ENCODE results near the gene PDE3A. TPM values are rescaled to one million over a fixed set of nuclear protein-coding genes. Genes with fewer than 3 reads are reported as not detected.
A peak's percentile ranks its signal among the peaks of the same experiment; 100 is the strongest.

PDE3A gene
- polyA plus RNA-seq, 6 donors from 2014 or later, result 0.12 TPM; not detected in 5

DNA sequence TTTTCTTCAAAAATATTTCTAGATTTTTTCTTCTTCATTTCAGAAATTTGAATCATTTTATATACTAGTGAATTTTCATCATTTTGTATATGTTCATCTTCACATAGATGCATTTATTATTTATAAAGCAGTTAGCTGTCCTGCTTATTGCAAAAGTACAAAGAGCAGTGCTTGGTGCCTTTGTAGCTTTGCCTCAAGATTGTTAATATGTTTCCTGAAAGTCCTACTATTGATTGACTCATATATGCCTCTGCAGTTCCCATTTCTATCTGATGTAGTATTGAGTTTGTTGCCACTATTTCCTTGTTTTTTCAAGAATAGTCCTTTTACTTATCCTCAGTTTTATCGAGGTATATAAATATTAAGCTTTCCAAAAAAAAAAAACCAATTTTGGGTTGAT, 89.7 kb downstream of the PDE3A start:
- H3K4me1 Mint-ChIP-seq, result no peaks in the 10 kb centered on the region
- DNase-seq (no peak), ATAC-seq (ENCODE audit: low read depth in 2 of 2) (no peak)
- no peak overlapping the region for H3K27ac Mint-ChIP-seq
- H3K36me3 Mint-ChIP-seq, result no peaks in the 10 kb centered on the region
- no peak overlapping the region for H3K4me3 Mint-ChIP-seq
- peaks cover 0 to 7% (median 0%) of the 10 kb centered on the region in 3 donors for H3K27me3 Mint-ChIP-seq
- peaks cover 0 to 4% (median 0%) of the 10 kb centered on the region in 7 donors for H3K9me3 Mint-ChIP-seq

DNA sequence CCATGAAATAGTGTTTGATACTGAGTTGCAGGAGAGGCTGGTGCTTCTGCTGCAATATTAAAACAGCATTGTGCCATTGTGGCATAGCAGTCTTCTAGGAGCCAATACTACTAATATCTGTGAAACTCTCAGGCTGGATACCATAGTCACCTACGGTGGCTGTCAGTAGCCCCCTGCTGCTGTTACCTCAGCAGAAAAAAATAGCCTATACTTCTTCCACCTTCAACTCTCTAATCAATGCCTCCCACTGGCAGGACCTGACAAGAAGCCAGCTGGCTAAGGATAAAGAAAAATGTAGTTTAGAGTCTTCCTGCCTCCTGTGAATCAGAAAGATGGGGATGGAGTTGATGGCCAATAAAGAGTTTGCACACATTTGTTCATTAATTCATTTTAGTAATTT, 91.6 kb downstream of the PDE3A start:
- Mint-ChIP-seq H3K4me3 (no peak overlapping the region), H3K27ac (no peak overlapping the region), H3K27me3 (no peaks in the 10 kb centered on the region), H3K4me1 (no peaks in the 10 kb centered on the region), H3K36me3 (no peaks in the 10 kb centered on the region), H3K9me3 (no peaks in the 10 kb centered on the region)
- no peak for DNase-seq
- no peak for ATAC-seq (ENCODE audit: low read depth in 2 of 2)

DNA sequence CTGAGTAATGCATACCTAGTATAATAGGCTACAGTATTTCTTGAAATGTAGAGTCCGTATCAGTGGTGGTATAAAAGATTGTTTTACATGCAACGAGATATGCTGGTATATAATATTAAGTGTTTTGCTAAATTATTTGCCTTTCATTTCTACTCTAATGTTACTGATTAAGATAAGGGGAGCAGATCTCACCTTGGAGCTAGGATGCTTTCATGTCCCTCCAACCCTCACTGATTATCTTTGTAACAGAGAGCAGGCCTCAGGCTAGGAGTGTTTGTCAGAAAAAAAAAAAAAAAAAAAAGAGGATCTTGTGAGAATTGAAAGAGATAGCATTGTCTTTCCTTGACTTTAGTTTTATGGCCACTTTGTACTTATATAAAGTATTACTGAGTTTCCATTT, 92.6 kb downstream of the PDE3A start:
- Mint-ChIP-seq H3K27ac (no peak overlapping the region), H3K4me1 (no peaks in the 10 kb centered on the region), H3K9me3 (no peaks in the 10 kb centered on the region), H3K4me3 (no peak overlapping the region), H3K36me3 (no peaks in the 10 kb centered on the region), H3K27me3 (no peaks in the 10 kb centered on the region)
- ATAC-seq (ENCODE audit: low read depth in 2 of 2), result no peak
- DNase-seq, result no peak

DNA sequence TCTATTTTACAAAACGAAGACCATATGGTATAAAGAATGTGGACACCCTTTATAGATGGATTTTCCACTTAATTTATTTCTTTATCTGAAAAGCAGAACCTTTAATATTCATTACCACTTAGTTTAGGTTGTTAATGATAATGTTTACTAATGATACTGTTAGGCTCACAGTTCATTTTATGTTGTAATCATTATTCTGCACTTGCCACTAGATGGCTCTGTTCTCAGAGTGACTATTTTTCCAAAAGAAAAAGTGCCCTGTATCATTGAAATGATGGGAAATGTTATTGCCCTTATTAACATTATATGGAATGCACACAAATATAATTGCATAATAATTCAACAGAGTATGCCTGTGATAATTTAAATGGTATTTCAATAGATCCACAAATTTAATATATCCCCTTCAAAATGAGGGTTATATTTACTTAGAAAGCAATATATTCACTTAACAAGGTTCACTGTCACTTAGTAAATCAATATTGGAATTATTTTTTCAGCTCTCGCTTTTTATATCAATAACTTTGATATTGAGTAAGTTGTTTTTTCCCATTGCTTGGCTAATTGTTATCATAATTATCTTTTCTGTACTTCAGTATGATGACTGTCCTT, 95.7 kb downstream of the PDE3A start:
- no peak for ATAC-seq (ENCODE audit: low read depth in 2 of 2)
- H3K4me3 Mint-ChIP-seq, result no peak overlapping the region
- no peaks in the 10 kb centered on the region for H3K4me1 Mint-ChIP-seq
- no peak overlapping the region for H3K27ac Mint-ChIP-seq
- H3K36me3 Mint-ChIP-seq, result no peaks in the 10 kb centered on the region
- no peaks in the 10 kb centered on the region for H3K9me3 Mint-ChIP-seq
- no peaks in the 10 kb centered on the region for H3K27me3 Mint-ChIP-seq
- no peak for DNase-seq

DNA sequence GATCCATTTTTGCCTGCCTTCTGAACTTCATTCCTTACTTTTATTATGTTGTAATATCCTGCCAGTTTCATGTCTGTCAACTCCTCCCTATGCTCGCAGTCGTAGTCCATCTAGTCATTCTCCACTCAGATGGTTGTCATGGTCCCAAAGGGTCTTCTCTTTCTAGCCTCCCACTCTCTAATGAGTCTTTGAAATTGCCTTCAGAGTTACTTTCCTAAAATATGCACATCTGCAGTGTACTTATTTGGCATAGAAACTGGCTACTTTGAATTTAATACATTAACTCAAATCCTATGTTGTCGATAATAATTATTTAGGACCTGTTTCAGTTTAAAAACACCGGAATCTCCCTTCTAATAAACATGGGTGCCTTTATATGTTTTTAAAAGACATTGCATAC, 101.0 kb downstream of the PDE3A start:
- no peak for DNase-seq
- Mint-ChIP-seq H3K9me3 (no peaks in the 10 kb centered on the region), H3K4me3 (no peak overlapping the region), H3K27ac (no peak overlapping the region), H3K36me3 (no peaks in the 10 kb centered on the region), H3K27me3 (no peaks in the 10 kb centered on the region), H3K4me1 (no peaks in the 10 kb centered on the region)
- ATAC-seq (ENCODE audit: low read depth in 2 of 2), result no peak

DNA sequence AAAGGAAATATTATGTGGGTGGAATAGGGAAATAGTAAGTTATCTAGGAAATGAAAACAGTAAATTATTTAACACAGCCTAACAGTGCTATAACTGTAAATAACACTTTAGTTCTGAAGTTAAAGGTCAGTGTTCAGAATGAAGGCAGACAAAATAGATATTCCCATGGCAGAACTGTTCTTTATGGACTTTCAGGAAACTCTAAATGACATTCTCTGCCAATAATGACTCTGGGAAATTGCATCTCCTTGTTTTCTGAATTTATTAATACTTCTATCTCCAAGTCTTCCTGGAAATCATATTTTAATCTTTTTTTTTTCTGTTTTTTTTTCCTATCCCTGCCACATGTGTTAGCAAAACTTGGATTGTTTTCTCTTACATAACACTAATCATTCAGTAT, 101.4 kb downstream of the PDE3A start:
- Mint-ChIP-seq H3K9me3 (no peaks in the 10 kb centered on the region), H3K4me1 (no peaks in the 10 kb centered on the region), H3K27ac (no peak overlapping the region), H3K27me3 (no peaks in the 10 kb centered on the region), H3K4me3 (no peak overlapping the region), H3K36me3 (no peaks in the 10 kb centered on the region)
- DNase-seq (no peak), ATAC-seq (ENCODE audit: low read depth in 2 of 2) (no peak)

DNA sequence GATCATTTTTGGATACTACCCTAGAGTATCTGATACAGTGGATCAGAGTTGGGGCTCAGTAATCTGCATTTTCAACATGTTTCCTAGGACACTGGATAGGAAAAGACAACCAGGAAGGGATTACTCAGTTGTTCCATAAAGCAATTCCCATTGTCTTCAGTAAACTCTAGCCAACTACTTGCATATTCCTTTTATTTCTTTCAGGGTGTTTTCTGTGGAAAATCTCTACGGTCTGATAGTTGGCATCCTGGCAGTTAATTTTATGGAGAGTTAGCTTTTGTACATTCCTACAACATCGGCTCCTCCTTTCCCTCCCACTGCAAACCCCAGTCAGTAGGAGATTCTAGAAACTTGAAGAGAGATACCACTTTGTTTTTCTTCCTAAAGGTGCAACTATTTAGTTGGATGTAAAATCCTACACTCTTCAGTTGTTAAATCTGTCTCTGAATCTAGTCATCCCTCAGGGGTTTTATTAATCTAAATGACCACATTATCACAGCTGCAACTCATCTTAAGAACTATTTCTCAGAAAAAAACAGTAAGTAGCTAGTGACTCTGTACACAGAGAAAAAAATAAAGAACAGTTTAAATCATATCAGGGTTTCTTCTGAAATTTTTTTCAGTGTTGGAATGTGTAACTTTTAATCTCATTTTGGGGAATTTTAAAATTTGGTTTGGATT, 103.9 kb downstream of the PDE3A start:
- ATAC-seq (ENCODE audit: low read depth in 2 of 2), result no peak
- H3K36me3 Mint-ChIP-seq, result no peaks in the 10 kb centered on the region
- no peaks in the 10 kb centered on the region for H3K9me3 Mint-ChIP-seq
- H3K27me3 Mint-ChIP-seq, result no peaks in the 10 kb centered on the region
- H3K27ac Mint-ChIP-seq, result no peak overlapping the region
- no peak overlapping the region for H3K4me3 Mint-ChIP-seq
- DNase-seq, result no peak
- H3K4me1 Mint-ChIP-seq, result no peaks in the 10 kb centered on the region

DNA sequence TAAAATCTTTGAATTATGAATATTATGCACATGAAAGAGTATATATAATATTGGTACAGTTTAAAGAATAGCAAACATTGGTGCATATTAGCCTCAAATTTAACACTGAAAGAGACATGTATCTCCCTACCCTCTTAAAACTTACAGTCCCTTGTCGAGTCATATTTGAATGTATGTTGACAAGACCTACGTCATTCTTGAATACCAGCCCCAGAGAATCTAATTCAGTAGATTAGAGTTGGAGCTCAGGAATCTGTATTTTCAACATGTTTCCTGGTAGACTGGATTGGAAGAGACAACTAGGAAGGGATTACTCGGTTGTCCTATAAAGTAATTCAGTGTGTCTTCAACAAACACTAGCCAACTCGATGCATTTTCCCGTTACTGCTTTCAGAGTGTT, 104.8 kb downstream of the PDE3A start:
- no peak for ATAC-seq (ENCODE audit: low read depth in 2 of 2)
- Mint-ChIP-seq H3K4me3 (no peak overlapping the region), H3K36me3 (no peaks in the 10 kb centered on the region), H3K27ac (no peak overlapping the region), H3K9me3 (no peaks in the 10 kb centered on the region), H3K4me1 (no peaks in the 10 kb centered on the region), H3K27me3 (no peaks in the 10 kb centered on the region)
- no peak for DNase-seq

DNA sequence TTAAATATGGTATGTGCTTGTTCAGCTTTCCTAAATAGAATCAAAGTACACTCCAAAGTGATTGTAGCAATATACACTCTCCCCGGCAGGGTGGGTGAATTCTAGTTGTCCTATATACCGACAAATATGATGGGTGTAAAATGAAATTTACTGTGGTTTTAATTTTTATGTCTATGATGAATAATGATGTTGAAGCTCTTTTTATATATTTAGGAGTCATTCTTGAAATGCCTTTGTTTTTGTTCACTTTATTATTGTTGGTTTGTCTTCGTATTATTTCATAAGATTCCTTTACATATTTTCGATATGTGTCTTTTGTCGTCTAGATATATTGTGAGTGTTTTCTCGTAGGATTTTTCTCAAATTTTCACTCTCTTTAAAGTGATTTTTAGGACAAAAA, 105.7 kb downstream of the PDE3A start:
- Mint-ChIP-seq H3K4me3 (no peak overlapping the region), H3K36me3 (no peaks in the 10 kb centered on the region), H3K4me1 (no peaks in the 10 kb centered on the region), H3K9me3 (no peaks in the 10 kb centered on the region), H3K27ac (no peak overlapping the region), H3K27me3 (no peaks in the 10 kb centered on the region)
- DNase-seq (no peak), ATAC-seq (ENCODE audit: low read depth in 2 of 2) (no peak)

DNA sequence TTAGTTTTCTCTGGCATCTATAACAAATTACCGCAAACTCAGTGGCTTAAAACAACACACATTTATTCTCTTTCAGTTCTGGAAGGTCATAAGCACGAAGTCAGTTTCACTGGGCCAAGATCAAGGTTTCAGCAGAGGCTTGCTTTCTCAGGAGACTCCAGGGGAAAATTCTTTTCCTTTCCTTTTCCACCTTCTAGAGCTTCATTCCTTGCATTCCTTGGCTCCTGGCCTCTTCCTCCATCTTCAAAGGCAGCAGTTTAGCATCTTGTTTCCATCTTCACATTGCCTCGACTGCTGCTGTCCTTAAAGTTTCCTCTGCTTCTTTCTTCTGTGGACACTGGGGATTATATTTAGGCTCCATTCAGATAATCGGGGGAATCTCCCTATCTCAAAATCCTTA, 106.1 kb downstream of the PDE3A start:
- Mint-ChIP-seq H3K4me1 (no peaks in the 10 kb centered on the region), H3K9me3 (peaks cover 0 to 2% (median 0%) of the 10 kb centered on the region in 7 donors), H3K27ac (peak overlapping the region in 1 of 6 donors; percentile 57), H3K36me3 (no peaks in the 10 kb centered on the region), H3K4me3 (no peak overlapping the region), H3K27me3 (no peaks in the 10 kb centered on the region)
- no peak for DNase-seq
- ATAC-seq (ENCODE audit: low read depth in 2 of 2), result no peak

DNA sequence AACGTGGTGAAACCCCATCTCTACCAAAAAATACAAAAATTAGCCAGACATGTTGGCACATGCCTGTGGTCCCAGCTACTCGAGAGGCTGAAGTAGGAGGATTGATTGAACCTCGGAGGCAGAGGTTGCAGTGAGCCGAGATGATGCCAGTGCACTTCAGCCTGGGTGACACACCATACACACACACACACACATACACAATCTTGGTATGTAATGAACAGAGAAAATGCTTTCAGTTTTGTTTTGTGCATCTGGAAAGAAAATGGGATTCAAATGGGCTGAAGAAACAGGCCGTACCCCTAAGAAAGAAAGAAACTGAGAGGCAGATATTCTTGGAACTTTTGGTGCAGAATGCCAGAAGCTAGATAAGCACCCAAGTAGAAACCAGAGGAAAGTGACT, 107.2 kb downstream of the PDE3A start:
- DNase-seq (no peak), ATAC-seq (ENCODE audit: low read depth in 2 of 2) (no peak)
- Mint-ChIP-seq H3K9me3 (peaks cover 0 to 5% (median 0%) of the 10 kb centered on the region in 7 donors), H3K27me3 (no peaks in the 10 kb centered on the region), H3K4me3 (peak overlapping the region in 2 of 8 donors; percentile 39 to 42), H3K4me1 (no peaks in the 10 kb centered on the region), H3K27ac (no peak overlapping the region), H3K36me3 (no peaks in the 10 kb centered on the region)

DNA sequence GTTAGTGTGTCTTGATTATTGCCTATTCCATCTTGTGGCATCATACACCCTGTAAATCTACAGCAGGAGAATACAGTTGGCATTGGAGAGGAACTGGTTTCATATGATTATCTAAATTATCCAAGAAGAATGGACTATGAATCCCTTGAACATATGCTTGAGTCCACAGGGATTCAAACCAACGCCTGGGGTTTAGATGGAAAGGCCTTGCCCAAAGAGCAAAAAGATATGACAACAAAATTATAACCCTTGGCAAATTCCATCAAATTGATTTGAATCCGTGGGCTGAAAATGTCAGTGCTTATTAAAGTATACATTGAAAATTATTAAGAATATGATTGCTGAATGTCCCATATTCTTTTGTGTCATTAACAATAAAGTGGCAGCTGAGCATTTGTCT, 108.2 kb downstream of the PDE3A start:
- Mint-ChIP-seq H3K4me1 (no peaks in the 10 kb centered on the region), H3K27me3 (no peaks in the 10 kb centered on the region), H3K9me3 (peaks cover 0 to 5% (median 0%) of the 10 kb centered on the region in 7 donors), H3K4me3 (no peak overlapping the region), H3K36me3 (no peaks in the 10 kb centered on the region), H3K27ac (no peak overlapping the region)
- DNase-seq (no peak), ATAC-seq (ENCODE audit: low read depth in 2 of 2) (no peak)

DNA sequence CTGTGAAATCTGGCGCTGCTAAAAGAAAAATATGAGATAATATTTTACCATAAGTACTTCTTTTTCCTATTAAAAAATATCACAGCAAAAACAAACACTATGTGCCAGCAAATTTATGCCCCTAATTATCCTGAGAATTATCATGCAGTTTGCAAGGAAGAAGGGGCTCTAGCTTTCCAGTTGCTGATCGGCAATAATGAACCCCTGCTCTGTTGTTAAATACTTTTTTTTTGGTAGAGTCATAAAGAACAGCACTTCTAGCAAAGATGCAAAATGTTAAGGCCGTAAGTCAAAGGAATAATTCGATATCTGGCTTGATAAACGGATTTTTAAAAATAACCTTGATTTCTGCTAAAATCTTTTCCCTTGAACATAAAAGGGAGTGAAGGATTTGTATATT, 108.9 kb downstream of the PDE3A start:
- Mint-ChIP-seq H3K27me3 (no peaks in the 10 kb centered on the region), H3K4me3 (no peak overlapping the region), H3K9me3 (peaks cover 0 to 5% (median 0%) of the 10 kb centered on the region in 7 donors), H3K36me3 (no peaks in the 10 kb centered on the region), H3K4me1 (no peaks in the 10 kb centered on the region), H3K27ac (no peak overlapping the region)
- no peak for ATAC-seq (ENCODE audit: low read depth in 2 of 2)
- DNase-seq, result no peak

DNA sequence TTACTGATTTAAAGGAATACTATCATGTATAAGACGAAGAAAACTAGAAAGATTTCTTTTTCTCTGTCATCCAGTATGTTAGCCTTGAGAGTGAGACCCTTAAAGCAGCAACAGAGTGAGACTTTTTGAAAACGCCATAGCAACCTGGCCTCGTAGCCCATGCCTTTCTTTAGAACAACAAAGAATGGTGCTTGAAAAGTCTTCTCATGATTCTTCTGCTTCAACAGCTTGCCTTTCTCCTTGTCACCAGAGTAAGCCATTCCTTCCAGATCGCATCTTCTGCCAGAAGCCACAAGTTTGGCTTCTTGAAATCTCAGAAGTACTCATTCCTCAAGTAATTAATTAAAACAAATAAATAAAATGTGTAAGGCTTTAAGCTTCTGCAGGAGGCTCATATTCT, 109.3 kb downstream of the PDE3A start:
- no peak for DNase-seq
- H3K27ac Mint-ChIP-seq, result no peak overlapping the region
- no peaks in the 10 kb centered on the region for H3K27me3 Mint-ChIP-seq
- no peaks in the 10 kb centered on the region for H3K36me3 Mint-ChIP-seq
- H3K4me1 Mint-ChIP-seq, result no peaks in the 10 kb centered on the region
- no peak overlapping the region for H3K4me3 Mint-ChIP-seq
- no peak for ATAC-seq (ENCODE audit: low read depth in 2 of 2)
- H3K9me3 Mint-ChIP-seq, result peaks cover 0 to 5% (median 0%) of the 10 kb centered on the region in 7 donors
